Transverse colon (tissue), 4 donors: ENCODE measurements around the gene CPLX1. TPM values are rescaled to one million over a fixed set of nuclear protein-coding genes. Genes with fewer than 3 reads are reported as not detected.

Experiments used
- DNase-seq: peaks from one replicate; pipeline ENCODE4 v3.0.0-alpha.2; 2019
- H3K27ac ChIP-seq, 4 donors: fragments of 200-600 bp; sonication (generic); 2 replicates each; pipeline ENCODE4 v1.5.1; 2016 to 2018; ENCODE audit warnings: inconsistent platforms in 4 of 4
- H3K27me3 ChIP-seq: fragments of 200-600 bp; sonication (generic); 2 replicates; pipeline ENCODE4 v1.5.1; 2017; ENCODE audit warnings: inconsistent platforms
- H3K36me3 ChIP-seq, 4 donors: fragments of 200-600 bp; sonication (generic); 2 replicates each; pipeline ENCODE4 v1.5.1; 2017 to 2019; ENCODE audit warnings: inconsistent platforms in 4 of 4
- H3K4me1 ChIP-seq, 4 donors: fragments of 200-600 bp; sonication (generic); 2 replicates each; pipeline ENCODE4 v1.5.1; 2017 to 2020; ENCODE audit warnings: inconsistent platforms in 4 of 4
- H3K4me3 ChIP-seq, 4 donors: fragments of 200-600 bp; sonication (generic); 1 replicate in 1 of 4; 2 replicates in 3 of 4; pipeline versions ENCODE4 v1.5.1 to v1.6.1; 2017 to 2019; ENCODE audit warnings: inconsistent platforms in 4 of 4
- H3K9me3 ChIP-seq, 2 donors: fragments of 200-600 bp; sonication (generic); 2 replicates each; pipeline ENCODE4 v1.5.1; 2017 to 2019; ENCODE audit warnings: inconsistent platforms in 2 of 2
- CTCF ChIP-seq, 5 experiments: fragments of 200-600 bp in 3 of 5; fragments of 450-650 bp in 2 of 5; sonication (generic) in 3 of 5; IDR thresholded peaks; 1 replicate in 2 of 5; 2 replicates in 3 of 5; pipeline ENCODE4 v1.5.1; 2016 to 2017; ENCODE audit warnings: antibody characterized with exemption in 5 of 5, inconsistent platforms in 3 of 5, mild to moderate bottlenecking in 2 of 5, moderate library complexity in 1 of 5
- EP300 ChIP-seq: sonication (generic); formaldehyde crosslinking; IDR thresholded peaks from one replicate; pipeline ENCODE4 v1.6.1; 2017; ENCODE audit warnings: antibody characterized with exemption, low read depth
- POLR2A ChIP-seq: fragments of 450-650 bp; IDR thresholded peaks from one replicate; pipeline ENCODE4 v1.6.1; 2016; ENCODE audit warnings: antibody characterized with exemption, mild to moderate bottlenecking, moderate library complexity
- POLR2AphosphoS5 ChIP-seq, 3 donors: sonication (generic); formaldehyde crosslinking; IDR thresholded peaks; one replicate each; pipeline ENCODE4 v1.6.1; 2016; ENCODE audit warnings: antibody characterized with exemption in 3 of 3
- WGBS, 2 donors: methylation state at CpG; one replicate each; pipeline ENCODE4 v1.1.5; 2018; ENCODE audit warnings: low coverage in 1 of 2; 5-methylcytosine and 5-hydroxymethylcytosine counted together
- in situ Hi-C, 4 donors: fragments of 200-750 bp; cut with MboI; loops; one replicate each; pipeline versions ENCODE4 v1.15.0 to v1.15.1; 2017; ENCODE audit warnings: low sequenced_read_pairs in 3 of 4, low pct_ligation_motif_present in 1 of 4, low pct_unique_long_range_greater_than_20kb in 1 of 4
- intact Hi-C: fragments of 100-400 bp; cut with DNase I; formaldehyde crosslinking; loops from one replicate; pipeline ENCODE4 v1.15.1; 2023; ENCODE audit warnings: low total_unique reads
- total RNA-seq, 4 donors: library from RNA; depleted of rRNA; stranded (reverse); fragments of >200 nt; gene quantifications; one replicate each; pipeline ENCODE4 v1.1.0, GENCODE V29; 2016

The CPLX1 gene
- total RNA-seq, 4 donors from 2014 or later = 0.32 to 3.7 (median 0.41) TPM; not detected in 1

- H3K4me3 ChIP-seq = no peak overlapping the region
- H3K27me3 ChIP-seq = peaks cover under 1% of the 10 kb centered on the region
- H3K4me1 ChIP-seq = peaks cover 0 to 11% (median 4%) of the 10 kb centered on the region in 4 donors
- H3K36me3 ChIP-seq = no peaks in the 10 kb centered on the region
- no peak overlapping the region for H3K27ac ChIP-seq
- TF ChIP-seq EP300 = no peak
- no peak for TF ChIP-seq POLR2AphosphoS5 (IDR thresholded peaks at IDR 0.05)
- no peak for TF ChIP-seq POLR2A
- TF ChIP-seq CTCF (IDR thresholded peaks at IDR 0.05) = no peak
- WGBS, 2 donors = 81 to 92% methylated on average over 2 to 13 of the region's 13 CpGs
- in situ Hi-C loops (no loop called here), intact Hi-C loops (no loop called here)
- no peak for DNase-seq
- H3K9me3 ChIP-seq = no peaks in the 10 kb centered on the region
Observed at GRCh38 chr4:801436-802124, 24.3 kb downstream of the CPLX1 start.

- no peak for DNase-seq
- in situ Hi-C loops (no loop called here), intact Hi-C loops (no loop called here)
- H3K9me3 ChIP-seq = no peaks in the 10 kb centered on the region
- 55 to 100% methylated on average over 1 to 4 of the region's 4 CpGs for WGBS, 2 donors
- no peak overlapping the region for H3K4me3 ChIP-seq
- peaks cover 16 to 31% (median 24%) of the 10 kb centered on the region in 4 donors for H3K4me1 ChIP-seq
- peak in 2 of 3 donors; percentile 27 to 37 for TF ChIP-seq POLR2AphosphoS5 (IDR thresholded peaks at IDR 0.05)
- no peak for TF ChIP-seq CTCF (IDR thresholded peaks at IDR 0.05)
- no peaks in the 10 kb centered on the region for H3K36me3 ChIP-seq
- H3K27me3 ChIP-seq = peaks cover 46% of the 10 kb centered on the region
- H3K27ac ChIP-seq = no peak overlapping the region
Observed at GRCh38 chr4:797066-797465, 28.9 kb downstream of the CPLX1 start.

- in situ Hi-C loops = no loop called here
- Histone ChIP-seq H3K27me3 (peaks cover 54% of the 10 kb centered on the region), H3K36me3 (no peaks in the 10 kb centered on the region), H3K4me1 (peaks cover 18 to 37% (median 29%) of the 10 kb centered on the region in 4 donors), H3K9me3 (no peaks in the 10 kb centered on the region), H3K27ac (no peak overlapping the region), H3K4me3 (no peak overlapping the region)
- WGBS, 2 donors = 81 to 94% methylated on average over 4 to 17 of the region's 17 CpGs
- intact Hi-C loops = no loop called here
- DNase-seq = no peak
- TF ChIP-seq POLR2A (no peak), CTCF (IDR thresholded peaks at IDR 0.05) (no peak), POLR2AphosphoS5 (IDR thresholded peaks at IDR 0.05) (no peak), EP300 (no peak)
Observed at GRCh38 chr4:796206-796605, 29.7 kb downstream of the CPLX1 start.

- no peak overlapping the region for H3K27ac ChIP-seq
- DNase-seq = no peak
- peaks cover 18 to 37% (median 29%) of the 10 kb centered on the region in 4 donors for H3K4me1 ChIP-seq
- H3K27me3 ChIP-seq = peaks cover 57% of the 10 kb centered on the region
- H3K9me3 ChIP-seq = no peaks in the 10 kb centered on the region
- in situ Hi-C loops = no loop called here
- no peaks in the 10 kb centered on the region for H3K36me3 ChIP-seq
- 33% methylated on average over 15 of the region's 20 CpGs; no CpG with 5 or more reads in 1 of the 2 donors for WGBS, 2 donors
- H3K4me3 ChIP-seq = peak overlapping the region in 2 of 4 donors; percentile 27 to 42
- TF ChIP-seq POLR2AphosphoS5 (IDR thresholded peaks at IDR 0.05) (no peak), POLR2A (no peak), EP300 (no peak), CTCF (IDR thresholded peaks at IDR 0.05) (no peak)
- intact Hi-C loops = no loop called here
Observed at GRCh38 chr4:795726-796119, 30.2 kb downstream of the CPLX1 start.
